ENCODE results near the gene KIF15.
"Not testable (repeated sequence)": the region's sequence is repeated elsewhere in the genome, so short reads cannot be mapped to it uniquely, and the experiment has no call there.

Gene KIF15, protein sequence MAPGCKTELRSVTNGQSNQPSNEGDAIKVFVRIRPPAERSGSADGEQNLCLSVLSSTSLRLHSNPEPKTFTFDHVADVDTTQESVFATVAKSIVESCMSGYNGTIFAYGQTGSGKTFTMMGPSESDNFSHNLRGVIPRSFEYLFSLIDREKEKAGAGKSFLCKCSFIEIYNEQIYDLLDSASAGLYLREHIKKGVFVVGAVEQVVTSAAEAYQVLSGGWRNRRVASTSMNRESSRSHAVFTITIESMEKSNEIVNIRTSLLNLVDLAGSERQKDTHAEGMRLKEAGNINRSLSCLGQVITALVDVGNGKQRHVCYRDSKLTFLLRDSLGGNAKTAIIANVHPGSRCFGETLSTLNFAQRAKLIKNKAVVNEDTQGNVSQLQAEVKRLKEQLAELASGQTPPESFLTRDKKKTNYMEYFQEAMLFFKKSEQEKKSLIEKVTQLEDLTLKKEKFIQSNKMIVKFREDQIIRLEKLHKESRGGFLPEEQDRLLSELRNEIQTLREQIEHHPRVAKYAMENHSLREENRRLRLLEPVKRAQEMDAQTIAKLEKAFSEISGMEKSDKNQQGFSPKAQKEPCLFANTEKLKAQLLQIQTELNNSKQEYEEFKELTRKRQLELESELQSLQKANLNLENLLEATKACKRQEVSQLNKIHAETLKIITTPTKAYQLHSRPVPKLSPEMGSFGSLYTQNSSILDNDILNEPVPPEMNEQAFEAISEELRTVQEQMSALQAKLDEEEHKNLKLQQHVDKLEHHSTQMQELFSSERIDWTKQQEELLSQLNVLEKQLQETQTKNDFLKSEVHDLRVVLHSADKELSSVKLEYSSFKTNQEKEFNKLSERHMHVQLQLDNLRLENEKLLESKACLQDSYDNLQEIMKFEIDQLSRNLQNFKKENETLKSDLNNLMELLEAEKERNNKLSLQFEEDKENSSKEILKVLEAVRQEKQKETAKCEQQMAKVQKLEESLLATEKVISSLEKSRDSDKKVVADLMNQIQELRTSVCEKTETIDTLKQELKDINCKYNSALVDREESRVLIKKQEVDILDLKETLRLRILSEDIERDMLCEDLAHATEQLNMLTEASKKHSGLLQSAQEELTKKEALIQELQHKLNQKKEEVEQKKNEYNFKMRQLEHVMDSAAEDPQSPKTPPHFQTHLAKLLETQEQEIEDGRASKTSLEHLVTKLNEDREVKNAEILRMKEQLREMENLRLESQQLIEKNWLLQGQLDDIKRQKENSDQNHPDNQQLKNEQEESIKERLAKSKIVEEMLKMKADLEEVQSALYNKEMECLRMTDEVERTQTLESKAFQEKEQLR (N-terminal part only)

DNA sequence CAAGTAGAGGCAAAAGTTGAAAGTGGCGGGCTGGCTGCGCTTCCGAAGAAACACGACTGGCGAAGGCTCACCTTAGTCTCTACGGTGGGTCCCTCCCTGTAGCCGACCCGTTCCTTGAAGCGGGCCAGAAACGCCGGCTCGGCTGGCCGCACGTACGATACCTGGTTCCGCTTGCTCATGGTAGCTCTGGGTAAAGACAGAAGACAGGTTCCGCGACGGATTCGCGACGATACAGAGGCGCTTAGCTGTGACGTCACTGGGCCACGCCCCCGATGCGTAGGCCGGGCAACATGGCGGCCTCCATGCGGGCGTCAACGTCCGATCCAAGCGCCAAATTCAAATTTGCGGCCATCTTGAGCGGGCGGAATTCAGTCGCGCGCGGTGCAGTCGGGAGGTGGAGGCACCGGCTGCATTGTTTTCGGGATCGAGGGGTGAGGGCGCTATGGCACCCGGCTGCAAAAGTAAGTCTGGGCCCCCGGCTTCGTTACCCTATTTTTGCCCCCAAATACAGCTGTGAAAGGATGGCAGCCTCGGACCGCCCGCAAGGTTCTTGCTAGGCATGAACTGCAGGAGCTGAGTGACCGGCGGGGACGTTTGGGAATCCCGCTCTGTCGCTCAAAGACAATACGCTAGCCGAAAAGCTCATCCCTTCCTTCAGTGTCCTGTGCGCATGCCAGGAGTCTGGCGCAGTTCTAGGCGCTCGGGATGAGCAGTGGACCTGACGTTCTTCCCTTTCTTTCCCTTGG, at the start of gene KIF15, which contains the start of gene KIAA1143:
KIF15 (plus strand) TSS at position 371 of the 746 bp plus-strand sequence; CDS start at position 443, 72 bp downstream.
KIAA1143 (minus strand) TSS at position 196 of the 746 bp plus-strand sequence; CDS start at position 179, 17 bp downstream.
- FAIRE-seq = no peak

- FAIRE-seq = no peak
Observed at GRCh38 chr3:44712455-44713075, 49.0 kb upstream of the KIF15 start, which contains the start of gene ZNF502. Gene ZNF502 (plus strand): TSS chr3:44712660. CDS start chr3:44720262, 7,602 bp downstream.

DNA sequence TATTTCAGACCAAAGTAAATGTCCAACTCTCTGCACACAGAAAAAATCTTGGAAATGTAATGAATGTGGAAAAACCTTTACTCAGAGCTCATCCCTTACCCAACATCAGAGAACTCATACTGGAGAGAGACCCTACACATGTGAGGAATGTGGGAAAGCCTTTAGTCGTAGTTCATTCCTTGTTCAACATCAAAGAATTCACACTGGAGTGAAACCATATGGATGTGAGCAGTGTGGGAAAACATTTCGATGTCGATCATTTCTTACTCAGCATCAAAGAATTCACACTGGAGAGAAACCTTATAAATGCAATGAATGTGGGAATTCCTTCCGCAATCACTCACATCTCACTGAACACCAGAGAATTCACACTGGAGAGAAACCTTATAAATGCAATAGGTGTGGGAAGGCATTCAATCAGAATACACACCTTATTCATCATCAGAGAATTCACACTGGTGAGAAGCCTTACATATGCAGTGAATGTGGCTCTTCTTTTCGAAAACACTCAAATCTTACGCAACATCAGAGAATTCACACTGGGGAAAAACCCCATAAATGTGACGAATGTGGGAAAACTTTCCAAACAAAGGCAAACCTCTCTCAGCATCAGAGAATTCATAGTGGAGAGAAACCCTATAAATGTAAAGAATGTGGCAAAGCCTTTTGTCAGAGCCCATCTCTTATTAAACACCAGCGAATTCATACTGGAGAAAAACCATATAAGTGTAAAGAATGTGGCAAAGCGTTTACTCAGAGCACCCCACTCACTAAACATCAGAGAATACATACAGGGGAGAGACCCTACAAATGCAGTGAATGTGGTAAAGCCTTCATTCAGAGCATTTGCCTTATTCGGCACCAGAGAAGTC, 40.1 kb upstream of the KIF15 start:
- no peak for FAIRE-seq

- no peak for FAIRE-seq
Observed at GRCh38 chr3:44722103-44722401, 39.5 kb upstream of the KIF15 start.

DNA sequence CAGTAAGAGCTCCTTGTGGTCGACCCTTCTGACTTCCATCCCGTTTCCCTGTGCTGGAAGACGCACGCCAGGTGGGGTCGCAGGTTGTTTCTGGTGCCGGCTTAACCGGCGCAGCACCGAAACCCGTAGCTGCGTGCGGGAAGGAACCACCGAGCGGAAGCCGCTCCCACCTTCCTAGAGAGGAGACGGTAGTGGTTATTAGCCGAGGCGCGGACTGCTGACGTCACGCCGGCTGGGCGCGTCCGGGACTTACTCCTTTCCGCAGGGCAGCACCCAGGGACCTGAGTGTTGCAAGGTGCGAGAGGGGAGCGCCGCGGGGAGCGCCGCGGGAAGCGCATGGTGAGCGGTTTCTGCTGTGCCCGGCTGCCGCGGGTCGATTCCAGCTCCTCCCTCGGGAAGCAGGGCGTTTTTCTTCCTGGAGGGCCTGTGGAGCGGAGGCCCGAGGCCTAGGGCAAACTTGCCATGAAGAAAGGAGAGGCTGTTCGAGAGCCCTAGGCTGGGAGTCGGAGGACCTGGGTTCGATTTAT, 32.1 kb upstream of the KIF15 start, which contains the start of gene ZNF501:
ZNF501 (plus strand) TSS at position 252 of the 527 bp plus-strand sequence. CDS start 4,787 bp downstream, outside the sequence.
- no peak for FAIRE-seq

DNA sequence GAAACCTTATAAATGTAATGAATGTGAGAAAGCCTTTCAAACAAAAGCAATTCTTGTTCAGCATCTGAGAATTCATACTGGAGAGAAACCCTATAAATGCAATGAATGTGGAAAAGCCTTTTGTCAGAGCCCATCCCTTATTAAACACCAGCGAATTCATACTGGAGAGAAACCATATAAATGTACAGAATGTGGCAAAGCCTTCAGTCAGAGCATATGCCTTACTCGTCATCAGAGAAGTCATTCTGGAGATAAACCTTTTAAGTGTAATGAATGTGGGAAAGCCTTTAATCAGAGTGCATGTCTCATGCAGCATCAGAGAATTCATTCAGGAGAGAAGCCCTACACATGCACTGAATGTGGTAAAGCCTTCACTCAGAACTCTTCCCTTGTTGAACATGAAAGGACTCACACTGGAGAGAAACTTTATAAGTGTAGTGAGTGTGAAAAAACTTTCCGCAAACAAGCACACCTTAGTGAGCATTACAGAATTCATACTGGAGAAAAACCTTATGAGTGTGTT, 26.9 kb upstream of the KIF15 start:
- FAIRE-seq = no peak

DNA sequence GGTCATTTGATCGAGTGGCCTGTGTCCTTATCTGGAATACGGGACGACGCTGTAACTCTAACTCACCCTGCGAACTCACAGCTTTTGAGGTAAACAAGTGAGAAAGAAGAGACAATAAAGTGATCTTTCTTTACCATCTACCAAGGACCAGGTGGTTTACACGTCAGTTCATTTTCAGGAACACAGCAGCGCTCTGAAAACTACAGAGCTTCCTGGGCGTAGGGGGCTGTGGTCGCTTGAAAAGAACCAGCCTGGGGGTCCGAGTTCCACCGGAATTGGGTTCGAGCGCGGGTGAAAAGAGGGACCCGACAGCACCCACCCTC, 532 bp upstream of the KIF15 start:
- no peak for FAIRE-seq

DNA sequence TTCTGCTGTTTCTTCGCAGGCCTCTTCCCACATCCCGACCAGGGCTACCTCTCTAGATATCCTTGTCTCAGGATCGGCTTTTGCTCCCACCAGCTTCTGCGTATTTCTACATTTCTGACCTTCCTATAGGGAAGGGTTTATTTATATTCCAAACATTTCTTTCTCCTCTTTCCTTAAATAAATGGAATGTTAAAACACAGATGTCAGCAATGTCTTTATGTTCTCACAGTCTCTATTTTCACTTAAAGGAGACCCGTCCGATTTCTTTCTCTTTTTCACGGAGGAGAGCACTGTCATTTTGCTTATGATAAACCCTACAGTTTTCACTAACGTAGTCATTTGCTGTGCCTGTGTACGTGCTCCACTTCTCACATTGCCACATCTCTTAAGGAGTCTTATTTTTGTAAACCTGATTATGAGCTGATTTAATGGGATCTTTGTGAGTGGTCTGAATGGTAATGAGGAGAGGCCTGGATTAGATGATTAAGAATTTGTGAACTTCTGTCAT, 630 bp downstream of the KIF15 start:
- no peak for FAIRE-seq

- FAIRE-seq = no peak
Observed at GRCh38 chr3:44762690-44763089, 1.1 kb downstream of the KIF15 start.

GRCh38 chr3:44764248-44764647, 2.7 kb downstream of the KIF15 start:
- no peak for FAIRE-seq

- FAIRE-seq = no peak
Observed at GRCh38 chr3:44771424-44772098, 10.0 kb downstream of the KIF15 start.

- no peak for FAIRE-seq
Observed at GRCh38 chr3:44772099-44772442, 10.5 kb downstream of the KIF15 start.

GRCh38 chr3:44782891-44783290, 21.3 kb downstream of the KIF15 start:
- no peak for FAIRE-seq

DNA sequence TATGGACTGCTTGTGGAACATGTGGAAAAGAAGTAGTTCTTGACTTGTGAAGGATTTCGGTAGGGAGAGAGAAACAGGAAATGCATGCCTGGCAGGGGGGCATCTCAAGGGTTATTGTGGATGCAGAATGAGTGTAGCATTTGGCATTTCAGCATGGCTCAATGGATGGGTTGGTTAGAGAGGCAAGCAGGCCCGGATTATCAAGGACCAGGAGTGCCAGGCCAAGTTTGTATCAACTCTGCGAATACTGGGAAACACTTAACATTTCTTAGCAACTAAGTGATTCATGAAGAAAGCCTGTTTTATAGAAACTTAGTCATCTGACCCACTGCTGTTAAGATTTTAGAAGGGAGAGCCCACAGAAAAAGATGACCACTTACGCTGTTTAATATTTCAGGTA, 33.6 kb downstream of the KIF15 start:
- no peak for FAIRE-seq

GRCh38 chr3:44802011-44802410, 40.4 kb downstream of the KIF15 start:
- FAIRE-seq = no peak

- FAIRE-seq = no peak
Observed at GRCh38 chr3:44803298-44803697, 41.7 kb downstream of the KIF15 start.

DNA sequence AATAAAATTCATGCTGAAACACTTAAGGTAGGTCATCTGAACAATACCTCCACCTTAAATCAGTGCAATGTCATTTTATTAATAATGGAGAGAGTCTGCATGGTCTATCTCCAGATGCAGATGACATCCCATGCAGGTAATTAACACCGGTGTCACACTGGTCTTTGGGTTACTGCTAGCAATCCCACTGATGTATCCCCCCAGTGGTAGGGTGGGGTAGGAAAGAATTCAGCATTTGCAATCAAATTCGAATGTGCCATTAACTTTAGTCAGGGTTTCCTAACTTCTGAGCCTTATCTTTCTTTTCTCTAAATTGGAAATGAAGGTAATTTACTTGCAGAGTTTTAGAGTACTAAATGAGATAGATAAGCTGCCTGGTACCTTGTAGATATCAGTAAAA, 44.4 kb downstream of the KIF15 start:
- no peak for FAIRE-seq

GRCh38 chr3:44814751-44815150, 53.2 kb downstream of the KIF15 start:
- FAIRE-seq = no peak

DNA sequence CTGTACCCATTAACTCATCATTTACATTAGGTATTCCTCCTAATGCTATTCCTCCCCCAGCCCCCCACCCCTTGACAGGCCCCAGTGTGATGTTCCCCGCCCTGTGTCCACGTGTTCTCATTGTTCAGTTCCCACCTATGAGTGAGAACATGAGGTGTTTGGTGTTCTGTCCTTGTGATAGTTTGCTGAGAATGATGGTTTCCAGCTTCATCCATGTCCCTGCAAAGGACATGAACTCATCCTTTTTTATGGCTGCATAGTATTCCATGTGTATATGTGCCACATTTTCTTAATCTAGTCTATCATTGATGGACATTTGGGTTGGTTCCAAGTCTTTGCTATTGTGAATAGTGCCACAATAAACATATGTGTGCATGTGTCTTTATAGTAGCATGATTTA, 54.7 kb downstream of the KIF15 start:
- FAIRE-seq = not testable (repeated sequence)
